GM21825 (cell line): ENCODE measurements around the gene SYNGR3.
"Not testable (repeated sequence)": the region's sequence is repeated elsewhere in the genome, so short reads cannot be mapped to it uniquely, and the experiment has no call there.

Experiments used
- ATAC-seq: cut with Tn5 transposase; IDR thresholded peaks from one replicate; pipeline ENCODE4 v1.9.1; 2021; ENCODE audit warnings: mild to moderate bottlenecking, moderate library complexity; ENCODE audit not compliant: unreplicated experiment

SYNGR3 gene

GRCh38 chr16:2027024-2028010 lies 37.5 kb downstream of the SYNGR3 start:
- ATAC-seq, result no peak

- ATAC-seq, result no peak
Measured at GRCh38 chr16:2028146-2028545, 38.4 kb downstream of the SYNGR3 start.

GRCh38 chr16:2028620-2029220 lies 39.0 kb downstream of the SYNGR3 start:
- ATAC-seq, result no peak

- no peak for ATAC-seq
Measured at GRCh38 chr16:2029350-2029749, 39.6 kb downstream of the SYNGR3 start.

- no peak for ATAC-seq
Measured at GRCh38 chr16:2030036-2030435, 40.3 kb downstream of the SYNGR3 start.

- no peak for ATAC-seq
Measured at GRCh38 chr16:2031081-2031577, 41.4 kb downstream of the SYNGR3 start.

- no peak for ATAC-seq
Measured at GRCh38 chr16:2032285-2033056, 42.7 kb downstream of the SYNGR3 start.

GRCh38 chr16:2033057-2033908 lies 43.5 kb downstream of the SYNGR3 start:
- no peak for ATAC-seq

- ATAC-seq, result not testable (repeated sequence)
Measured at GRCh38 chr16:2033909-2034695, 44.3 kb downstream of the SYNGR3 start.

GRCh38 chr16:2034696-2035430 lies 45.1 kb downstream of the SYNGR3 start:
- ATAC-seq, result no peak

- ATAC-seq, result no peak
Measured at GRCh38 chr16:2035431-2036199, 45.8 kb downstream of the SYNGR3 start.

GRCh38 chr16:2036200-2036966 lies 46.6 kb downstream of the SYNGR3 start:
- ATAC-seq, result no peak

- ATAC-seq, result no peak
Measured at GRCh38 chr16:2037115-2037514, 47.3 kb downstream of the SYNGR3 start.

- no peak for ATAC-seq
Measured at GRCh38 chr16:2037647-2038381, 48.0 kb downstream of the SYNGR3 start.

GRCh38 chr16:2038382-2039231 lies 48.8 kb downstream of the SYNGR3 start:
- ATAC-seq, result no peak
